SK-N-MC (cell line): ENCODE measurements around the gene NFIB.

ENCODE experiments used
- EZH2 ChIP-seq: fragments of 200-600 bp; sonication (generic); IDR thresholded peaks from one replicate; pipeline ENCODE4 v1.6.1; 2017; ENCODE audit warnings: antibody characterized with exemption
- POLR2AphosphoS5 ChIP-seq: IDR thresholded peaks from 2 replicates; pipeline ENCODE4 v1.6.1; 2012; ENCODE audit warnings: mild to moderate bottlenecking, low read depth, low read length, borderline replicate concordance

GRCh38 chr9:14345354-14346230, 31.7 kb upstream of the NFIB start:
- TF ChIP-seq EZH2 (no peak), POLR2AphosphoS5 (no peak)
